Right lobe of liver (tissue), 6 donors: ENCODE results near the gene BUD31. TPM values are rescaled to one million over a fixed set of nuclear protein-coding genes. Genes with fewer than 3 reads are reported as not detected.

Experiments
- ATAC-seq, 4 donors: fragments of 200-7000 bp; cut with Tn5 transposase; one replicate each; pipeline ENCODE4 v1.9.1; 2020; ENCODE audit warnings: mild to moderate bottlenecking in 4 of 4, moderate library complexity in 4 of 4
- DNase-seq, 3 donors: peaks; one replicate each; pipeline ENCODE4 v3.0.0-alpha.2; 2020
- H3K27ac ChIP-seq, 3 donors: fragments of 200-600 bp; one replicate each; pipeline ENCODE4 v1.8.0; 2022
- H3K27me3 ChIP-seq, 2 donors: fragments of 200-600 bp; one replicate each; pipeline ENCODE4 v1.8.0; 2022
- H3K36me3 ChIP-seq, 4 donors: fragments of 200-600 bp; sonication (generic) in 1 of 4; one replicate each; pipeline versions ENCODE4 v1.5.1 to v1.8.0; 2017 to 2022; ENCODE audit warnings: control low read depth in 1 of 4
- H3K4me1 ChIP-seq, 4 donors: fragments of 200-600 bp; sonication (generic) in 1 of 4; one replicate each; pipeline versions ENCODE4 v1.5.1 to v1.8.0; 2017 to 2022; ENCODE audit warnings: control low read depth in 1 of 4
- H3K4me3 ChIP-seq, 3 donors: fragments of 200-600 bp; one replicate each; pipeline ENCODE4 v1.8.0; 2022
- H3K9me3 ChIP-seq, 4 donors: fragments of 200-600 bp; sonication (generic) in 1 of 4; one replicate each; pipeline versions ENCODE4 v1.5.1 to v1.8.0; 2017 to 2022; ENCODE audit warnings: control low read depth in 1 of 4
- CTCF ChIP-seq, 4 donors: fragments of 200-600 bp in 3 of 4; fragments of 450-650 bp in 1 of 4; IDR thresholded peaks; one replicate each; pipeline versions ENCODE4 v1.5.1 to v1.8.0; 2016 to 2022; ENCODE audit warnings: antibody characterized with exemption in 4 of 4, mild to moderate bottlenecking in 2 of 4
- POLR2A ChIP-seq: fragments of 450-650 bp; IDR thresholded peaks from one replicate; pipeline ENCODE4 v1.6.1; 2017; ENCODE audit warnings: antibody characterized with exemption, mild to moderate bottlenecking
- WGBS: methylation state at CpG from one replicate; pipeline ENCODE4 v1.1.6; 2018; ENCODE audit warnings: low coverage, low lambda C conversion rate; ENCODE audit not compliant: insufficient coverage; ENCODE audit errors: missing lambda C conversion rate; 5-methylcytosine and 5-hydroxymethylcytosine counted together
- intact Hi-C, 2 donors: fragments of 100-400 bp; cut with DNase I; formaldehyde crosslinking; loops; one replicate each; pipeline versions ENCODE4 v1.11.2 to v1.14.1; 2022
- total RNA-seq, 6 experiments: library from RNA; depleted of rRNA in 2 of 6; stranded (reverse); fragments of >200 nt in 2 of 6; fragmentation: NEBNext Ultra II Directional in 3 of 6; extraction: Animal tissue kit (Norgen Biotek cat#: 25700) in 3 of 6; gene quantifications; one replicate each; pipeline versions ENCODE4 v1.1.0 to v1.2.4, GENCODE V29; 2016 to 2023
- donor health status: DM: no; HTN: yes; CAD: no.
- donor health status: DM: no; HTN: no; CAD: no.
- donor health status: DM: no; HTN: no; CAD: no.
- donor health status: DM: no; HTN: yes; CAD: no.
- donor health status: DM: no; HTN: yes; CAD: no.

BUD31 gene
- total RNA-seq, 6 experiments from 2014 or later, result 25.6 to 49.2 (median 33.3) TPM

- Histone ChIP-seq H3K9me3 (no peaks in the 10 kb centered on the region), H3K4me1 (peaks cover 0 to 19% (median 11%) of the 10 kb centered on the region in 4 donors), H3K27ac (no peak overlapping the region), H3K4me3 (no peak overlapping the region), H3K36me3 (peaks cover 0 to 28% (median 3%) of the 10 kb centered on the region in 4 donors), H3K27me3 (no peaks in the 10 kb centered on the region)
- no peak for TF ChIP-seq POLR2A
- no peak for TF ChIP-seq CTCF (IDR thresholded peaks at IDR 0.05)
- intact Hi-C loops, result no loop called here
- no peak for ATAC-seq
- DNase-seq, result no peak
- no CpG with 5 or more reads among the region's 1 CpG for WGBS
These were observed 2.2 kb upstream of the BUD31 start for GRCh38 chr7:99406557-99406956.

GRCh38 chr7:99407872-99408378 lies 844 bp upstream of the BUD31 start:
- TF ChIP-seq POLR2A (no peak), CTCF (IDR thresholded peaks at IDR 0.05) (no peak)
- Histone ChIP-seq H3K4me3 (peak overlapping the region; percentile 98 to 100 (median 100)), H3K36me3 (peaks cover 0 to 27% (median 7%) of the 10 kb centered on the region in 4 donors), H3K27ac (peak overlapping the region; percentile 97 to 99 (median 99)), H3K9me3 (no peaks in the 10 kb centered on the region), H3K4me1 (peaks cover 0 to 19% (median 11%) of the 10 kb centered on the region in 4 donors), H3K27me3 (no peaks in the 10 kb centered on the region)
- peak; percentile 18 to 41 (median 28) for ATAC-seq
- peak in 1 of 3 donors; percentile 44 for DNase-seq
- WGBS, result 0% methylated on average over 7 of the region's 28 CpGs
- intact Hi-C loops, result no loop called here

GRCh38 chr7:99409192-99409572 lies 413 bp downstream of the BUD31 start:
- DNase-seq, result no peak
- WGBS, result under 1% methylated on average over 18 of the region's 18 CpGs
- intact Hi-C loops, result no loop called here
- TF ChIP-seq POLR2A, result no peak
- TF ChIP-seq CTCF (IDR thresholded peaks at IDR 0.05), result no peak
- Histone ChIP-seq H3K4me3 (peak overlapping the region; percentile 98 to 100 (median 100)), H3K27me3 (no peaks in the 10 kb centered on the region), H3K27ac (peak overlapping the region; percentile 97 to 99 (median 99)), H3K9me3 (no peaks in the 10 kb centered on the region), H3K36me3 (peaks cover 0 to 33% (median 10%) of the 10 kb centered on the region in 4 donors), H3K4me1 (peaks cover 0 to 19% (median 11%) of the 10 kb centered on the region in 4 donors)
- no peak for ATAC-seq

GRCh38 chr7:99409806-99410205 lies 1.0 kb downstream of the BUD31 start:
- no peak for TF ChIP-seq POLR2A
- Histone ChIP-seq H3K4me1 (peaks cover 0 to 20% (median 12%) of the 10 kb centered on the region in 4 donors), H3K36me3 (peaks cover 0 to 39% (median 11%) of the 10 kb centered on the region in 4 donors), H3K9me3 (no peaks in the 10 kb centered on the region), H3K27me3 (no peaks in the 10 kb centered on the region), H3K4me3 (peak overlapping the region; percentile 98 to 100 (median 100)), H3K27ac (no peak overlapping the region)
- ATAC-seq, result no peak
- intact Hi-C loops, result no loop called here
- 7% methylated on average over 3 of the region's 3 CpGs for WGBS
- DNase-seq, result no peak

- no peak for ATAC-seq
- H3K27me3 ChIP-seq, result no peaks in the 10 kb centered on the region
- TF ChIP-seq CTCF (IDR thresholded peaks at IDR 0.05) (no peak), POLR2A (no peak)
- 100% methylated on average over 2 of the region's 2 CpGs for WGBS
- peaks cover 0 to 43% (median 12%) of the 10 kb centered on the region in 4 donors for H3K36me3 ChIP-seq
- intact Hi-C loops, result no loop called here
- peaks cover 0 to 26% (median 15%) of the 10 kb centered on the region in 4 donors for H3K4me1 ChIP-seq
- DNase-seq, result no peak
- no peak overlapping the region for H3K27ac ChIP-seq
- no peaks in the 10 kb centered on the region for H3K9me3 ChIP-seq
- no peak overlapping the region for H3K4me3 ChIP-seq
These were observed 1.9 kb downstream of the BUD31 start for GRCh38 chr7:99410635-99411034.
